ENCODE results near the gene AUTS2.

DNA sequence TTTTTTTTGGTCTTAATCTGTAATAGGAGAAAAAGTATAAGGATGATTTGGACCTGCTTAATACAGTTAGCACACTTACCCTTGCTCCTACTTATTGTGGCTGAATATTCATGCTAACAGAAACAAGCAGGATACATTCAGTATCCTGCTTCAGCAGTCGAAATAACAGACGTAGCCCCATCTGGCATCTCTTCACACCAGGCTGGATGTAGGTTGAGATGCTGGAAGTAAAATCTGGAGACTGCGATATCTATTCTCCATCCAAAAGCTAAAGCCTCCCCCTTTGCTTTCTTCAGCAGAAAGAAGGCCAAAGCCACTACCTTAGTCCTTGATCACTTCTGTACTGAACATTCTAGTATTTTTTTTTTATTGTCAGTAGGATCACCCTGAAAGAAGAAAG is 537.4 kb downstream of the AUTS2 start:
- no peak for TF ChIP-seq POLR2A (IDR thresholded peaks at IDR 0.05)
- TF ChIP-seq, protein P1, sequence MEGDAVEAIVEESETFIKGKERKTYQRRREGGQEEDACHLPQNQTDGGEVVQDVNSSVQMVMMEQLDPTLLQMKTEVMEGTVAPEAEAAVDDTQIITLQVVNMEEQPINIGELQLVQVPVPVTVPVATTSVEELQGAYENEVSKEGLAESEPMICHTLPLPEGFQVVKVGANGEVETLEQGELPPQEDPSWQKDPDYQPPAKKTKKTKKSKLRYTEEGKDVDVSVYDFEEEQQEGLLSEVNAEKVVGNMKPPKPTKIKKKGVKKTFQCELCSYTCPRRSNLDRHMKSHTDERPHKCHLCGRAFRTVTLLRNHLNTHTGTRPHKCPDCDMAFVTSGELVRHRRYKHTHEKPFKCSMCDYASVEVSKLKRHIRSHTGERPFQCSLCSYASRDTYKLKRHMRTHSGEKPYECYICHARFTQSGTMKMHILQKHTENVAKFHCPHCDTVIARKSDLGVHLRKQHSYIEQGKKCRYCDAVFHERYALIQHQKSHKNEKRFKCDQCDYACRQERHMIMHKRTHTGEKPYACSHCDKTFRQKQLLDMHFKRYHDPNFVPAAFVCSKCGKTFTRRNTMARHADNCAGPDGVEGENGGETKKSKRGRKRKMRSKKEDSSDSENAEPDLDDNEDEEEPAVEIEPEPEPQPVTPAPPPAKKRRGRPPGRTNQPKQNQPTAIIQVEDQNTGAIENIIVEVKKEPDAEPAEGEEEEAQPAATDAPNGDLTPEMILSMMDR (IDR thresholded peaks at IDR 0.05), result no peak
